CD4-positive, alpha-beta T cell treated with Interleukin-4 for 4 hours (primary cell): ENCODE data around the gene PATJ.

Experiments
- DNase-seq: peaks from one replicate; pipeline ENCODE4 v3.0.0-alpha.2; 2020

Gene PATJ

GRCh38 chr1:62221171-62221570 is 478.9 kb downstream of the PATJ start:
- DNase-seq: no peak

GRCh38 chr1:62222321-62222720 is 480.0 kb downstream of the PATJ start:
- DNase-seq: no peak

- no peak for DNase-seq
These were observed 481.9 kb downstream of the PATJ start for GRCh38 chr1:62224182-62224581.

DNA sequence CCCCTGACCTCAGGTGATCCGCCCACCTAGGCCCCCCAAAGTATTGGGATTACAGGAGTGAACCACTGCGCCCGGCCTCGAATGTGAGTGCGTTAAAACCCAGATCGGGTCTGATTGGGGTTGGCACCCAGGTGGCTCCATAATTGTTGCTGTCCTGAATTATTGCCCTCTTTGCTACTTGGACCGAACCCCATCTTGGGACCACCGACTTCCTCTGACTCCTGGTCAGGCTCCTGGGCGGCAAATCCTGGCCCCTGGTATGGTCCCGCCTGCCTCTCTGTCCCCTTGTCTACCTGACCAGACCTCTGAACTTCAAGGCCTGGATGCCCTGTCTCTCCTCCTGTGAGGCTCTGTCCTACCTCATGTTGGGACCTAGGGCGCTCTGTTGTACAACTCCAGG is 485.2 kb downstream of the PATJ start:
- no peak for DNase-seq
